ENCODE results near the gene JPH4.

GRCh38 chr14:23588884-23589598 is 10.5 kb upstream of the JPH4 start:
- TF ChIP-seq RCOR1 (IDR thresholded peaks at IDR 0.05; ENCODE audit: low read length), result no peak
- TF ChIP-seq, protein P1, sequence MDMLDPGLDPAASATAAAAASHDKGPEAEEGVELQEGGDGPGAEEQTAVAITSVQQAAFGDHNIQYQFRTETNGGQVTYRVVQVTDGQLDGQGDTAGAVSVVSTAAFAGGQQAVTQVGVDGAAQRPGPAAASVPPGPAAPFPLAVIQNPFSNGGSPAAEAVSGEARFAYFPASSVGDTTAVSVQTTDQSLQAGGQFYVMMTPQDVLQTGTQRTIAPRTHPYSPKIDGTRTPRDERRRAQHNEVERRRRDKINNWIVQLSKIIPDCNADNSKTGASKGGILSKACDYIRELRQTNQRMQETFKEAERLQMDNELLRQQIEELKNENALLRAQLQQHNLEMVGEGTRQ (IDR thresholded peaks at IDR 0.05; ENCODE audit: borderline replicate concordance, low read depth, low read length), result no peak
- TF ChIP-seq EZH2phosphoT487 (IDR thresholded peaks at IDR 0.05; ENCODE audit: borderline replicate concordance, low read depth), result no peak
- TF ChIP-seq, protein P2, sequence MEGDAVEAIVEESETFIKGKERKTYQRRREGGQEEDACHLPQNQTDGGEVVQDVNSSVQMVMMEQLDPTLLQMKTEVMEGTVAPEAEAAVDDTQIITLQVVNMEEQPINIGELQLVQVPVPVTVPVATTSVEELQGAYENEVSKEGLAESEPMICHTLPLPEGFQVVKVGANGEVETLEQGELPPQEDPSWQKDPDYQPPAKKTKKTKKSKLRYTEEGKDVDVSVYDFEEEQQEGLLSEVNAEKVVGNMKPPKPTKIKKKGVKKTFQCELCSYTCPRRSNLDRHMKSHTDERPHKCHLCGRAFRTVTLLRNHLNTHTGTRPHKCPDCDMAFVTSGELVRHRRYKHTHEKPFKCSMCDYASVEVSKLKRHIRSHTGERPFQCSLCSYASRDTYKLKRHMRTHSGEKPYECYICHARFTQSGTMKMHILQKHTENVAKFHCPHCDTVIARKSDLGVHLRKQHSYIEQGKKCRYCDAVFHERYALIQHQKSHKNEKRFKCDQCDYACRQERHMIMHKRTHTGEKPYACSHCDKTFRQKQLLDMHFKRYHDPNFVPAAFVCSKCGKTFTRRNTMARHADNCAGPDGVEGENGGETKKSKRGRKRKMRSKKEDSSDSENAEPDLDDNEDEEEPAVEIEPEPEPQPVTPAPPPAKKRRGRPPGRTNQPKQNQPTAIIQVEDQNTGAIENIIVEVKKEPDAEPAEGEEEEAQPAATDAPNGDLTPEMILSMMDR (IDR thresholded peaks at IDR 0.05), result peak; percentile 84
- no peak for TF ChIP-seq RFX5 (IDR thresholded peaks at IDR 0.05; ENCODE audit: low read length)
- TF ChIP-seq SMC3 (IDR thresholded peaks at IDR 0.05; ENCODE audit: low read depth, low read length), result peak; percentile 89
- TF ChIP-seq NRF1 (IDR thresholded peaks at IDR 0.05; ENCODE audit: low read depth, low read length), result no peak
- peak in 1 of 2 experiments; percentile 83; a peak in 2 of 4 replicates for TF ChIP-seq EP300 (IDR thresholded peaks at IDR 0.05; ENCODE audit: borderline replicate concordance in 1 of 2, low read depth in 1 of 2, low read length in 1 of 2)
- TF ChIP-seq YY1 (IDR thresholded peaks at IDR 0.05; ENCODE audit: low read depth), result no peak
- no peak for TF ChIP-seq GABPA (IDR thresholded peaks at IDR 0.05; ENCODE audit: low read depth)
- no peak for TF ChIP-seq TAF1 (IDR thresholded peaks at IDR 0.05; ENCODE audit: borderline replicate concordance, low read depth, low read length)
- no peak for TF ChIP-seq CHD2 (IDR thresholded peaks at IDR 0.05; ENCODE audit: low read length, partially characterized antibody)
- TF ChIP-seq RAD21 (IDR thresholded peaks at IDR 0.05; ENCODE audit: low read length), result peak; percentile 98
- no peak for TF ChIP-seq JUND (IDR thresholded peaks at IDR 0.05)
